Breast epithelium (tissue), 3 donors: ENCODE data around the gene DENND5B.

Experiments used
- CTCF ChIP-seq, 3 donors: fragments of 450-650 bp; IDR thresholded peaks; one replicate each; pipeline ENCODE4 v1.5.1; 2016 to 2017; ENCODE audit warnings: antibody characterized with exemption in 3 of 3, mild to moderate bottlenecking in 3 of 3, moderate library complexity in 3 of 3
- POLR2A ChIP-seq: fragments of 450-650 bp; IDR thresholded peaks from one replicate; pipeline ENCODE4 v1.6.1; 2016; ENCODE audit warnings: antibody characterized with exemption, mild to moderate bottlenecking, moderate library complexity
- POLR2AphosphoS5 ChIP-seq, 3 donors: sonication (generic); formaldehyde crosslinking; IDR thresholded peaks; one replicate each; pipeline ENCODE4 v1.6.1; 2017; ENCODE audit warnings: antibody characterized with exemption in 3 of 3

GRCh38 chr12:31370531-31371255 lies 220.2 kb downstream of the DENND5B start:
- TF ChIP-seq CTCF (IDR thresholded peaks at IDR 0.05): no peak
- TF ChIP-seq POLR2A: no peak
- TF ChIP-seq POLR2AphosphoS5 (IDR thresholded peaks at IDR 0.05): no peak
